HepG2 (cell line): ENCODE data around the gene ZNF772. TPM values are rescaled to one million over a fixed set of nuclear protein-coding genes. Genes with fewer than 3 reads are reported as not detected.
A peak's percentile ranks its signal among the peaks of the same experiment; 100 is the strongest.

ENCODE experiments used
- AGO1 ChIP-seq: fragments of 200-400 bp; formaldehyde crosslinking; IDR thresholded peaks from 2 replicates; pipeline ENCODE4 v1.6.1; 2017; ENCODE audit warnings: mild to moderate bottlenecking, low read depth, low read length, moderate library complexity; ENCODE audit not compliant: poor library complexity, severe bottlenecking
- BRCA1 ChIP-seq: sonication (generic); formaldehyde crosslinking; IDR thresholded peaks from 2 replicates; pipeline ENCODE4 v1.4.0; 2020; ENCODE audit warnings: missing genetic modification reagents
- CHD4 ChIP-seq: fragments of 200-600 bp; sonication (generic); IDR thresholded peaks from 2 replicates; pipeline ENCODE4 v1.7.0; 2017; ENCODE audit warnings: mild to moderate bottlenecking, low read length, borderline replicate concordance
- EEA1 ChIP-seq: sonication (generic); formaldehyde crosslinking; IDR thresholded peaks from 2 replicates; pipeline ENCODE4 v1.5.1; 2020; ENCODE audit warnings: mild to moderate bottlenecking, missing genetic modification reagents, borderline replicate concordance
- GATA4 ChIP-seq: sonication (generic); IDR thresholded peaks from 2 replicates; pipeline ENCODE4 v1.6.1; 2016; ENCODE audit warnings: antibody characterized with exemption, low read depth, borderline replicate concordance
- HMG20B ChIP-seq: conservative IDR thresholded peaks from 2 replicates; pipeline ENCODE4 v1.6.1; 2016; ENCODE audit warnings: missing genetic modification reagents, missing compliant biosample characterization
- MLLT10 ChIP-seq: sonication (generic); formaldehyde crosslinking; IDR thresholded peaks from 2 replicates; pipeline ENCODE4 v1.4.0; 2020; ENCODE audit warnings: missing genetic modification reagents
- NONO ChIP-seq, 2 experiments: fragments of 450-650 bp in 1 of 2; sonication (generic) in 1 of 2; formaldehyde crosslinking in 1 of 2; IDR thresholded peaks in 1 of 2; conservative IDR thresholded peaks in 1 of 2; 2 replicates each; pipeline versions ENCODE4 v1.6.1 to v1.8.0; 2017 to 2022; ENCODE audit warnings: mild to moderate bottlenecking in 1 of 2, missing genetic modification reagents in 1 of 2, moderate library complexity in 1 of 2
- SIN3B ChIP-seq: fragments of 150-350 bp; IDR thresholded peaks from 2 replicates; pipeline ENCODE4 v1.6.1; 2014; ENCODE audit warnings: low read length
- SRSF4 ChIP-seq: fragments of 200-400 bp; formaldehyde crosslinking; IDR thresholded peaks from one replicate; pipeline ENCODE4 v1.6.1; 2018; ENCODE audit warnings: mild to moderate bottlenecking, low read depth, low read length, moderate library complexity; ENCODE audit not compliant: poor library complexity, severe bottlenecking
- STAT5B ChIP-seq: sonication (generic); formaldehyde crosslinking; IDR thresholded peaks from 2 replicates; pipeline ENCODE4 v1.4.0; 2020; ENCODE audit warnings: missing genetic modification reagents
- ZFP36L1 ChIP-seq: sonication (generic); formaldehyde crosslinking; IDR thresholded peaks from 2 replicates; pipeline ENCODE4 v1.8.0; 2022; ENCODE audit warnings: mild to moderate bottlenecking, missing genetic modification reagents, moderate library complexity
- ZNF160 ChIP-seq: sonication (generic); formaldehyde crosslinking; IDR thresholded peaks from 2 replicates; pipeline ENCODE4 v1.8.0; 2022; ENCODE audit warnings: mild to moderate bottlenecking, inconsistent platforms, missing genetic modification reagents
- ZNF232 ChIP-seq: sonication (generic); formaldehyde crosslinking; IDR thresholded peaks from 2 replicates; pipeline ENCODE4 v1.4.0; 2020; ENCODE audit warnings: missing genetic modification reagents, borderline replicate concordance
- ZNF577 ChIP-seq: sonication (generic); formaldehyde crosslinking; IDR thresholded peaks from 2 replicates; pipeline ENCODE4 v1.4.0; 2020; ENCODE audit warnings: mild to moderate bottlenecking, low read depth, missing genetic modification reagents, borderline replicate concordance
- ZNF83 ChIP-seq: sonication (generic); formaldehyde crosslinking; IDR thresholded peaks from 2 replicates; pipeline ENCODE4 v1.4.0; 2020; ENCODE audit warnings: missing genetic modification reagents, mild to moderate bottlenecking, borderline replicate concordance
- polyA plus RNA-seq, 8 experiments: library from polyadenylated mRNA; depleted of rRNA in 3 of 8; stranded (reverse) in 7 of 8; unstranded in 1 of 8; fragments of >200 nt; fragmentation: Illumina TruSeq in 4 of 8; extraction: Trizol in 4 of 8; gene quantifications; 2 replicates each; pipeline versions ENCODE4 v1.2.1 to v1.2.3, GENCODE V29; 2011 to 2016; ENCODE audit warnings: low read depth in 4 of 8, missing spikeins in 1 of 8, mixed read lengths in 1 of 8; ENCODE audit not compliant: insufficient read depth in 1 of 8
- total RNA-seq, 5 experiments: library from RNA; depleted of rRNA; stranded (reverse); fragments of >200 nt; fragmentation: Illumina TruSeq; extraction: Trizol; gene quantifications; 2 replicates each; pipeline ENCODE4 v1.2.3, GENCODE V29; 2016; ENCODE audit warnings: low read depth in 1 of 5
- TF ChIP-seq, protein P1 (sequence below): sonication (generic); formaldehyde crosslinking; IDR thresholded peaks from 2 replicates; pipeline ENCODE4 v1.4.0; 2020; ENCODE audit warnings: missing genetic modification reagents
- TF ChIP-seq, protein P2 (sequence below): fragments of 450-650 bp; IDR thresholded peaks from 2 replicates; pipeline ENCODE4 v1.6.1; 2017; ENCODE audit warnings: mild to moderate bottlenecking
- TF ChIP-seq, protein P3 (sequence below): sonication (generic); formaldehyde crosslinking; conservative IDR thresholded peaks from 2 replicates; pipeline ENCODE4 v1.4.0; 2020; ENCODE audit warnings: missing genetic modification reagents
- TF ChIP-seq, protein P4 (sequence below): sonication (generic); formaldehyde crosslinking; IDR thresholded peaks from 2 replicates; pipeline ENCODE4 v1.5.1; 2020; ENCODE audit warnings: missing genetic modification reagents, mild to moderate bottlenecking, borderline replicate concordance

ZNF772 gene
- total and polyA plus RNA-seq, 2 of the 13 experiments (the other 11 are each of a cell fraction or from before 2014, with no cell fraction given) = 3.1 to 17.2 TPM

DNA sequence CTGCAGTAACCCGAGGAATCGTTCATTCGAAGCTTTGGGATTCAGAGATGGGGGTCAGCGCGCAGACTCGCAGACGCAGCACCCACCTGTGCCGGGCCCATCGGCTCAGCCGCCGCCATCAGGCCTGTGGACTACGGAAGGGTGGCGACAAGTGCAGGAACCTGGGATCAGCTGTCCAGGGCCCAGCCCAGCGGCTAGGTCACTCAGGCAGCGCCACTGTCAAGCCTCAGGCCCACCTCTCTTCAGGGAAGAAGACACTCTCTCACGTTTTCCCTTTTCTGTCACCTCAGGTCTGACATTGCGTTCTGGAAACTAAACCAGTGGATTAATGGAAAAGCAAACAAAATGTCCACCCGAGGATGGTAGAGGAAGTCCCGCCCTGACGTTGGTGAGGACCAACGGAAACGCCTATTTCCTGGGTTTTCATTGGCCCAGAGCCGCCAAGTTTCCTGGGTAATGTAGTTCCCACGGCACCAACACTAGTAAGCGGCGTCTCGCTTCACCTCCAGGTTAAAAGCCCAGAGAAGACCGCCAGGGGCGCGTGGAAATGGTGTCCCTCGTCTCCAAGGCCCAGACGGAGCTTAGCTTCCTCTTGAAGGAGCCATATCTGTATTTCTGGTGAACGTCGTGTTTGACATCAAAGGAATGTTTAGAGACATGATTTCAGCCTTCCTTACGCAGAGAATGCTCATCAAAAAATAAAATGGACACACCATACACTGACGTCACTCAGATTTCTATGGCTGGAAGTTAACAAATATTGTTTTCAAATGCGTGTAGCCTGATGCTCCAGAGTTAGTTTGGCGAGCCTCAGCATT, at the start of gene ZNF772 (continued):
- TF ChIP-seq, protein P1, sequence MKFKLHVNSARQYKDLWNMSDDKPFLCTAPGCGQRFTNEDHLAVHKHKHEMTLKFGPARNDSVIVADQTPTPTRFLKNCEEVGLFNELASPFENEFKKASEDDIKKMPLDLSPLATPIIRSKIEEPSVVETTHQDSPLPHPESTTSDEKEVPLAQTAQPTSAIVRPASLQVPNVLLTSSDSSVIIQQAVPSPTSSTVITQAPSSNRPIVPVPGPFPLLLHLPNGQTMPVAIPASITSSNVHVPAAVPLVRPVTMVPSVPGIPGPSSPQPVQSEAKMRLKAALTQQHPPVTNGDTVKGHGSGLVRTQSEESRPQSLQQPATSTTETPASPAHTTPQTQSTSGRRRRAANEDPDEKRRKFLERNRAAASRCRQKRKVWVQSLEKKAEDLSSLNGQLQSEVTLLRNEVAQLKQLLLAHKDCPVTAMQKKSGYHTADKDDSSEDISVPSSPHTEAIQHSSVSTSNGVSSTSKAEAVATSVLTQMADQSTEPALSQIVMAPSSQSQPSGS (CRISPR knock-in tag) = peak; percentile 67; the same call in 1 of the 2 replicates
- TF ChIP-seq BRCA1 (CRISPR knock-in tag) (no peak), CHD4 (no peak), SIN3B (no peak), ZFP36L1 (no peak), ZNF232 (CRISPR knock-in tag) (no peak), ZNF577 (CRISPR knock-in tag) (no peak), ZNF160 (CRISPR knock-in tag) (0 out of 2 replicates have a peak, but pooled peaks have one; percentile 22), GATA4 (no peak), EEA1 (CRISPR knock-in tag) (no peak), SRSF4 (no peak), ZNF83 (CRISPR knock-in tag) (0 out of 2 replicates have a peak, but pooled peaks have one; percentile 31), HMG20B (CRISPR knock-in tag) (no peak), MLLT10 (no peak), NONO (IDR thresholded peaks at IDR 0.05) (no peak), NONO (CRISPR knock-in tag; conservative IDR thresholded peaks at IDR 0.05) (no peak; the same call in 1 of the 2 replicates), AGO1 (no peak), STAT5B (CRISPR knock-in tag) (no peak)
- TF ChIP-seq, protein P2, sequence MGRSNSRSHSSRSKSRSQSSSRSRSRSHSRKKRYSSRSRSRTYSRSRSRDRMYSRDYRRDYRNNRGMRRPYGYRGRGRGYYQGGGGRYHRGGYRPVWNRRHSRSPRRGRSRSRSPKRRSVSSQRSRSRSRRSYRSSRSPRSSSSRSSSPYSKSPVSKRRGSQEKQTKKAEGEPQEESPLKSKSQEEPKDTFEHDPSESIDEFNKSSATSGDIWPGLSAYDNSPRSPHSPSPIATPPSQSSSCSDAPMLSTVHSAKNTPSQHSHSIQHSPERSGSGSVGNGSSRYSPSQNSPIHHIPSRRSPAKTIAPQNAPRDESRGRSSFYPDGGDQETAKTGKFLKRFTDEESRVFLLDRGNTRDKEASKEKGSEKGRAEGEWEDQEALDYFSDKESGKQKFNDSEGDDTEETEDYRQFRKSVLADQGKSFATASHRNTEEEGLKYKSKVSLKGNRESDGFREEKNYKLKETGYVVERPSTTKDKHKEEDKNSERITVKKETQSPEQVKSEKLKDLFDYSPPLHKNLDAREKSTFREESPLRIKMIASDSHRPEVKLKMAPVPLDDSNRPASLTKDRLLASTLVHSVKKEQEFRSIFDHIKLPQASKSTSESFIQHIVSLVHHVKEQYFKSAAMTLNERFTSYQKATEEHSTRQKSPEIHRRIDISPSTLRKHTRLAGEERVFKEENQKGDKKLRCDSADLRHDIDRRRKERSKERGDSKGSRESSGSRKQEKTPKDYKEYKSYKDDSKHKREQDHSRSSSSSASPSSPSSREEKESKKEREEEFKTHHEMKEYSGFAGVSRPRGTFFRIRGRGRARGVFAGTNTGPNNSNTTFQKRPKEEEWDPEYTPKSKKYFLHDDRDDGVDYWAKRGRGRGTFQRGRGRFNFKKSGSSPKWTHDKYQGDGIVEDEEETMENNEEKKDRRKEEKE = no peak
- TF ChIP-seq, protein P3, sequence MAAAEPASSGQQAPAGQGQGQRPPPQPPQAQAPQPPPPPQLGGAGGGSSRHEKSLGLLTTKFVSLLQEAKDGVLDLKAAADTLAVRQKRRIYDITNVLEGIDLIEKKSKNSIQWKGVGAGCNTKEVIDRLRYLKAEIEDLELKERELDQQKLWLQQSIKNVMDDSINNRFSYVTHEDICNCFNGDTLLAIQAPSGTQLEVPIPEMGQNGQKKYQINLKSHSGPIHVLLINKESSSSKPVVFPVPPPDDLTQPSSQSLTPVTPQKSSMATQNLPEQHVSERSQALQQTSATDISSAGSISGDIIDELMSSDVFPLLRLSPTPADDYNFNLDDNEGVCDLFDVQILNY = no peak
- TF ChIP-seq, protein P4, sequence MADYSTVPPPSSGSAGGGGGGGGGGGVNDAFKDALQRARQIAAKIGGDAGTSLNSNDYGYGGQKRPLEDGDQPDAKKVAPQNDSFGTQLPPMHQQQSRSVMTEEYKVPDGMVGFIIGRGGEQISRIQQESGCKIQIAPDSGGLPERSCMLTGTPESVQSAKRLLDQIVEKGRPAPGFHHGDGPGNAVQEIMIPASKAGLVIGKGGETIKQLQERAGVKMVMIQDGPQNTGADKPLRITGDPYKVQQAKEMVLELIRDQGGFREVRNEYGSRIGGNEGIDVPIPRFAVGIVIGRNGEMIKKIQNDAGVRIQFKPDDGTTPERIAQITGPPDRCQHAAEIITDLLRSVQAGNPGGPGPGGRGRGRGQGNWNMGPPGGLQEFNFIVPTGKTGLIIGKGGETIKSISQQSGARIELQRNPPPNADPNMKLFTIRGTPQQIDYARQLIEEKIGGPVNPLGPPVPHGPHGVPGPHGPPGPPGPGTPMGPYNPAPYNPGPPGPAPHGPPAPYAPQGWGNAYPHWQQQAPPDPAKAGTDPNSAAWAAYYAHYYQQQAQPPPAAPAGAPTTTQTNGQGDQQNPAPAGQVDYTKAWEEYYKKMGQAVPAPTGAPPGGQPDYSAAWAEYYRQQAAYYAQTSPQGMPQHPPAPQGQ (CRISPR knock-in tag) = no peak
